Stomach (tissue), 9 donors: Measurements from ENCODE around the gene ANKRD11. TPM values are rescaled to one million over a fixed set of nuclear protein-coding genes. Genes with fewer than 3 reads are reported as not detected.

ENCODE experiments used
- DNase-seq, 2 donors: peaks; one replicate each; pipeline versions ENCODE4 v3.0.0 to v3.0.0-alpha.2; 2013 to 2019
- H3K27ac ChIP-seq, 5 donors: fragments of 200-600 bp in 4 of 5; sonication (generic) in 4 of 5; one replicate each; pipeline ENCODE4 v1.5.1; 2013 to 2019; ENCODE audit warnings: mild to moderate bottlenecking in 1 of 5, moderate library complexity in 1 of 5
- H3K27me3 ChIP-seq, 3 donors: fragments of 200-600 bp; sonication (generic); one replicate each; pipeline ENCODE4 v1.5.1; 2017 to 2019; ENCODE audit warnings: mixed run types in 1 of 3
- H3K36me3 ChIP-seq, 4 donors: fragments of 200-600 bp; sonication (generic); 1 replicate in 3 of 4; 2 replicates in 1 of 4; pipeline ENCODE4 v1.5.1; 2016 to 2019
- H3K4me1 ChIP-seq, 4 donors: fragments of 200-600 bp; sonication (generic); one replicate each; pipeline ENCODE4 v1.5.1; 2016 to 2019
- H3K4me3 ChIP-seq, 4 donors: fragments of 200-600 bp; sonication (generic) in 3 of 4; one replicate each; pipeline ENCODE4 v1.5.1; 2016 to 2019; ENCODE audit warnings: mild to moderate bottlenecking in 1 of 4
- H3K9me3 ChIP-seq, 4 donors: fragments of 200-600 bp; sonication (generic); one replicate each; pipeline ENCODE4 v1.5.1; 2016 to 2019
- CTCF ChIP-seq, 7 experiments: fragments of 450-650 bp in 4 of 7; fragments of 200-600 bp in 3 of 7; sonication (generic) in 3 of 7; IDR thresholded peaks; one replicate each; pipeline ENCODE4 v1.5.1; 2016 to 2019; ENCODE audit warnings: antibody characterized with exemption in 7 of 7, control low read depth in 2 of 7, mild to moderate bottlenecking in 1 of 7
- EP300 ChIP-seq: sonication (generic); formaldehyde crosslinking; IDR thresholded peaks from one replicate; pipeline ENCODE4 v1.6.1; 2017; ENCODE audit warnings: antibody characterized with exemption
- POLR2A ChIP-seq, 4 donors: fragments of 450-650 bp; IDR thresholded peaks; one replicate each; pipeline ENCODE4 v1.6.1; 2016; ENCODE audit warnings: antibody characterized with exemption in 4 of 4, control low read depth in 2 of 4, mild to moderate bottlenecking in 1 of 4, moderate library complexity in 1 of 4
- POLR2AphosphoS5 ChIP-seq, 3 donors: sonication (generic); formaldehyde crosslinking; IDR thresholded peaks; one replicate each; pipeline ENCODE4 v1.6.1; 2016; ENCODE audit warnings: antibody characterized with exemption in 3 of 3
- WGBS, 5 donors: extraction: QIAGEN DNeasy Blood & Tissue Kit in 3 of 5; methylation state at CpG; one replicate each; pipeline versions ENCODE4 v1.1.5 to v1.1.7; 2013 to 2018; 5-methylcytosine and 5-hydroxymethylcytosine counted together
- intact Hi-C: fragments of 100-400 bp; cut with DNase I; formaldehyde crosslinking; loops from one replicate; pipeline ENCODE4 v1.15.1; 2023; ENCODE audit warnings: low total_unique reads
- polyA plus RNA-seq, 3 donors: library from polyadenylated mRNA; stranded (reverse); fragments of 200-250 nt; gene quantifications; one replicate each; pipeline ENCODE4 v1.2.3, GENCODE V29; 2013
- total RNA-seq, 5 donors: library from RNA; depleted of rRNA; stranded (reverse); fragments of >200 nt; gene quantifications; one replicate each; pipeline versions ENCODE4 v1.1.0 to v1.2.3, GENCODE V29; 2014 to 2016
- donor health status: healthy with polysubstance abuse.
- donor health status: Bipolar disorder and iron deficiency.
- donor health status: healthy.

The ANKRD11 gene
- total and polyA plus RNA-seq, 8 donors: 25.4 to 350 (median 88.7) TPM

DNA sequence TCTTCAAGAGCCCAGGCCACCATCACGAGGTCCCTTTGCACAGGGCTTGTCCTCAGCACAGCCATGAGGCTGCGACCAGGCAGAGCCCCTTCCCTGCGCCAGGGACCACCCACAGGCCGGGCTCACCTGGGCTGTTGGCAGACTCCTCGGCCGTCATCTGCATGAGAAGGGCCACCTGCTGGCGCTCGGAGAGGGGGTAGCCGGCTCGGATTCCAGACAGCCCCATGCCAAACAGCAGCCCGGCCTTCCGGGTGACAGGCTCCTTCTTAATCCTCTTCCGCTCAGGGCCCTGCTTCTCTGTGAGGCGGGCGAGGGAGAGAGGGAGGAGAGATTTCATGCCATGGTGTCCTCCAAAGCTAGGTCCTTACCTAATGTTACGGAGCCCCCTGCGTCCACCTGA, 199.5 kb downstream of the ANKRD11 start:
- no peaks in the 10 kb centered on the region for H3K27me3 ChIP-seq
- TF ChIP-seq EP300 (no peak), CTCF (IDR thresholded peaks at IDR 0.05) (no peak), POLR2AphosphoS5 (IDR thresholded peaks at IDR 0.05) (no peak), POLR2A (IDR thresholded peaks at IDR 0.05) (no peak)
- intact Hi-C loops: no loop called here
- 66 to 88% (median 80%) methylated on average over 6 to 17 of the region's 17 CpGs for WGBS, 5 donors
- no peak for DNase-seq
- H3K4me3 ChIP-seq: no peak overlapping the region
- H3K36me3 ChIP-seq: peaks cover 24 to 58% (median 50%) of the 10 kb centered on the region in 4 donors
- no peaks in the 10 kb centered on the region for H3K9me3 ChIP-seq
- H3K4me1 ChIP-seq: peaks cover 18 to 43% (median 35%) of the 10 kb centered on the region in 4 donors
- H3K27ac ChIP-seq: peak overlapping the region in 1 of 5 donors; percentile 54

DNA sequence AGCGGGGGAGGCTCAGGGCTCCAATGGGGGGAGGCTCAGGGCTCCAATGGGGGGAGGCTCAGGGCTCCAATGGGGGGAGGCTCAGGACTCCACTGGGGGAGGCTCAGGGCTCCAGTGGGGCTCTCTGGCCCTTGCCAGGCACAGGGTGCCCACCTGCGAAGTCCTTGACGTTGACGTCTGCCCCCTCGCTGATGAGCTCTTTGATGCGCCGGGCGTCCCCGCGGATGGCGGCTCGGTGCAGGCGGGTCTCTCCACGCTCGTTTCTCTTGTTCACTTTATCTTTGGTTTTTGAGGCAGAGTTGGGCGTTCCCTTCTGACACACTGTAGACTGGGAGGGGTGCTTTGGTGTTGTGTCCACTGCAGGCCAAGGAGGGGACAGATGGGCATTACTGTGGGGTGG, 199.9 kb downstream of the ANKRD11 start:
- Histone ChIP-seq H3K27me3 (no peaks in the 10 kb centered on the region), H3K4me1 (peaks cover 17 to 42% (median 32%) of the 10 kb centered on the region in 4 donors), H3K27ac (peak overlapping the region in 1 of 5 donors; percentile 54), H3K9me3 (no peaks in the 10 kb centered on the region), H3K36me3 (peaks cover 28 to 62% (median 55%) of the 10 kb centered on the region in 4 donors), H3K4me3 (no peak overlapping the region)
- intact Hi-C loops: no loop called here
- TF ChIP-seq POLR2A (IDR thresholded peaks at IDR 0.05): no peak
- TF ChIP-seq POLR2AphosphoS5 (IDR thresholded peaks at IDR 0.05): no peak
- TF ChIP-seq EP300: no peak
- no peak for TF ChIP-seq CTCF (IDR thresholded peaks at IDR 0.05)
- no peak for DNase-seq
- WGBS, 5 donors: 85 to 95% (median 86%) methylated on average over 12 to 16 of the region's 16 CpGs

- Histone ChIP-seq H3K36me3 (peaks cover 36 to 70% (median 62%) of the 10 kb centered on the region in 4 donors), H3K9me3 (no peaks in the 10 kb centered on the region), H3K4me3 (no peak overlapping the region), H3K27me3 (no peaks in the 10 kb centered on the region), H3K4me1 (peaks cover 11 to 34% (median 24%) of the 10 kb centered on the region in 4 donors), H3K27ac (peak overlapping the region in 2 of 5 donors; percentile 16 to 20)
- intact Hi-C loops: no loop called here
- WGBS, 5 donors: 64 to 75% (median 73%) methylated on average over 21 to 25 of the region's 25 CpGs
- TF ChIP-seq EP300: no peak
- no peak for TF ChIP-seq POLR2A (IDR thresholded peaks at IDR 0.05)
- peak in 5 of 7 experiments; percentile 15 to 80 (median 63) for TF ChIP-seq CTCF (IDR thresholded peaks at IDR 0.05)
- peak in 1 of 3 donors; percentile 49 for TF ChIP-seq POLR2AphosphoS5 (IDR thresholded peaks at IDR 0.05)
- peak; percentile 83 to 85 for DNase-seq
Observed at GRCh38 chr16:89289428-89290395, 200.6 kb downstream of the ANKRD11 start.

- H3K27me3 ChIP-seq: no peaks in the 10 kb centered on the region
- DNase-seq: no peak
- H3K27ac ChIP-seq: peak overlapping the region in 1 of 5 donors; percentile 20
- intact Hi-C loops: no loop called here
- peaks cover 43 to 77% (median 70%) of the 10 kb centered on the region in 4 donors for H3K36me3 ChIP-seq
- 92 to 94% (median 93%) methylated on average over 19 of the region's 19 CpGs for WGBS, 5 donors
- TF ChIP-seq POLR2A (IDR thresholded peaks at IDR 0.05) (no peak), POLR2AphosphoS5 (IDR thresholded peaks at IDR 0.05) (no peak), CTCF (IDR thresholded peaks at IDR 0.05) (no peak), EP300 (no peak)
- H3K4me1 ChIP-seq: peaks cover 4 to 27% (median 17%) of the 10 kb centered on the region in 4 donors
- no peaks in the 10 kb centered on the region for H3K9me3 ChIP-seq
- H3K4me3 ChIP-seq: no peak overlapping the region
Observed at GRCh38 chr16:89288966-89289365, 201.4 kb downstream of the ANKRD11 start.
